ENCODE data around the gene NEK2. TPM values are rescaled to one million over a fixed set of nuclear protein-coding genes. Genes with fewer than 3 reads are reported as not detected.
"Not testable (repeated sequence)": the region's sequence is repeated elsewhere in the genome, so short reads cannot be mapped to it uniquely, and the experiment has no call there.

The NEK2 gene
- total and polyA plus RNA-seq, 8 donors: 1.3 to 30.4 (median 15.4) TPM

- Histone ChIP-seq H3K9me3 (no peaks in the 10 kb centered on the region), H3K4me1 (peaks cover 0 to 5% of the 10 kb centered on the region in 2 donors), H3K4me3 (no peak overlapping the region), H3K27me3 (no peaks in the 10 kb centered on the region), H3K36me3 (no peaks in the 10 kb centered on the region), H3K27ac (no peak overlapping the region)
- TF ChIP-seq CTCF (IDR thresholded peaks at IDR 0.05): no peak
- peak; percentile 6 for ATAC-seq
- no peak for DNase-seq
- intact Hi-C loops (cut with DNase I): no loop called here
These were observed 27.1 kb downstream of the NEK2 start for GRCh38 chr1:211648336-211648735.

- DNase-seq (no peak), ATAC-seq (no peak)
- Histone ChIP-seq H3K9me3 (no peaks in the 10 kb centered on the region), H3K4me1 (peaks cover 0 to 5% of the 10 kb centered on the region in 2 donors), H3K27me3 (no peaks in the 10 kb centered on the region), H3K4me3 (no peak overlapping the region), H3K36me3 (no peaks in the 10 kb centered on the region), H3K27ac (no peak overlapping the region)
- no peak for TF ChIP-seq CTCF (IDR thresholded peaks at IDR 0.05)
- intact Hi-C loops (cut with DNase I): no loop called here
These were observed 27.7 kb downstream of the NEK2 start for GRCh38 chr1:211647711-211648121.

GRCh38 chr1:211646566-211646965 lies 28.9 kb downstream of the NEK2 start:
- Histone ChIP-seq H3K4me1 (peaks cover 0 to 5% of the 10 kb centered on the region in 2 donors), H3K9me3 (no peaks in the 10 kb centered on the region), H3K36me3 (no peaks in the 10 kb centered on the region), H3K27me3 (no peaks in the 10 kb centered on the region), H3K27ac (no peak overlapping the region), H3K4me3 (no peak overlapping the region)
- no peak for TF ChIP-seq CTCF (IDR thresholded peaks at IDR 0.05)
- ATAC-seq (no peak), DNase-seq (no peak)
- intact Hi-C loops (cut with DNase I): no loop called here

- ATAC-seq; H3K27me3 ChIP-seq; H3K36me3 ChIP-seq; intact Hi-C loops (cut with DNase I); H3K27ac ChIP-seq; H3K4me3 ChIP-seq; H3K9me3 ChIP-seq; H3K4me1 ChIP-seq; DNase-seq: not testable (repeated sequence)
These were observed 29.8 kb downstream of the NEK2 start for GRCh38 chr1:211645601-211646000.

GRCh38 chr1:211644653-211645052 lies 30.8 kb downstream of the NEK2 start:
- H3K27me3 ChIP-seq: no peaks in the 10 kb centered on the region
- intact Hi-C loops (cut with DNase I): no loop called here
- no peak overlapping the region for H3K4me3 ChIP-seq
- DNase-seq: no peak
- H3K27ac ChIP-seq: no peak overlapping the region
- H3K9me3 ChIP-seq: no peaks in the 10 kb centered on the region
- TF ChIP-seq CTCF (IDR thresholded peaks at IDR 0.05): no peak
- H3K36me3 ChIP-seq: no peaks in the 10 kb centered on the region
- no peak for ATAC-seq
- H3K4me1 ChIP-seq: peaks cover 0 to 5% of the 10 kb centered on the region in 2 donors
